ENCODE results near the gene FGF22.
"Not testable (repeated sequence)": the region's sequence is repeated elsewhere in the genome, so short reads cannot be mapped to it uniquely, and the experiment has no call there.

Gene FGF22

DNA sequence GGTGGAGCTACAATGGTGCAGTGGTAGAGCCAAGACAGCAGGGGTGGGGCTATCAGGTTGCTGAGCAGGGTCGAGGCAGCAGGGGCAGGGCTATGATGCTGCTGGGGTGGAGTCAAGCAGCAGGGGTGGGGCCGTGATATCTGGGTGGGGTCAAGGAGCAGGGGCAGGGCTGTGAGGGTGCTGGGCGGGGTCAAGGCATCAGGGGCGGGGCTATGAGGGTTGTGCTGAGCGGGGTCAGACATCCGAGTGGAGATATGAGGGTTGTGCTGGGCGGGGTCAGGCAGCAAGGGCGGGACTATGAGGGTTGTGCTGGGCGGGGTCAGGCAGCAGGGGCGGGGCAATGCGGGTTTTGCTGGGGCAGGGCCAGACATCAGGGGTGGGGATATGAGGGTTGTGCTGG is 35.3 kb upstream of the FGF22 start:
- peaks cover 9% of the 10 kb centered on the region for H3K9me3 Mint-ChIP-seq
- peaks cover 4% of the 10 kb centered on the region for H3K36me3 Mint-ChIP-seq (ENCODE audit: low read depth)
- no peaks in the 10 kb centered on the region for H3K4me1 Mint-ChIP-seq
- no peak overlapping the region for H3K4me3 Mint-ChIP-seq
- no peaks in the 10 kb centered on the region for H3K27me3 Mint-ChIP-seq (ENCODE audit: low read depth)
- TF ChIP-seq, protein P1, sequence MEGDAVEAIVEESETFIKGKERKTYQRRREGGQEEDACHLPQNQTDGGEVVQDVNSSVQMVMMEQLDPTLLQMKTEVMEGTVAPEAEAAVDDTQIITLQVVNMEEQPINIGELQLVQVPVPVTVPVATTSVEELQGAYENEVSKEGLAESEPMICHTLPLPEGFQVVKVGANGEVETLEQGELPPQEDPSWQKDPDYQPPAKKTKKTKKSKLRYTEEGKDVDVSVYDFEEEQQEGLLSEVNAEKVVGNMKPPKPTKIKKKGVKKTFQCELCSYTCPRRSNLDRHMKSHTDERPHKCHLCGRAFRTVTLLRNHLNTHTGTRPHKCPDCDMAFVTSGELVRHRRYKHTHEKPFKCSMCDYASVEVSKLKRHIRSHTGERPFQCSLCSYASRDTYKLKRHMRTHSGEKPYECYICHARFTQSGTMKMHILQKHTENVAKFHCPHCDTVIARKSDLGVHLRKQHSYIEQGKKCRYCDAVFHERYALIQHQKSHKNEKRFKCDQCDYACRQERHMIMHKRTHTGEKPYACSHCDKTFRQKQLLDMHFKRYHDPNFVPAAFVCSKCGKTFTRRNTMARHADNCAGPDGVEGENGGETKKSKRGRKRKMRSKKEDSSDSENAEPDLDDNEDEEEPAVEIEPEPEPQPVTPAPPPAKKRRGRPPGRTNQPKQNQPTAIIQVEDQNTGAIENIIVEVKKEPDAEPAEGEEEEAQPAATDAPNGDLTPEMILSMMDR (IDR thresholded peaks at IDR 0.05; ENCODE audit: unreplicated experiment in 3 of 3): no peak
- no peak overlapping the region for H3K27ac Mint-ChIP-seq

DNA sequence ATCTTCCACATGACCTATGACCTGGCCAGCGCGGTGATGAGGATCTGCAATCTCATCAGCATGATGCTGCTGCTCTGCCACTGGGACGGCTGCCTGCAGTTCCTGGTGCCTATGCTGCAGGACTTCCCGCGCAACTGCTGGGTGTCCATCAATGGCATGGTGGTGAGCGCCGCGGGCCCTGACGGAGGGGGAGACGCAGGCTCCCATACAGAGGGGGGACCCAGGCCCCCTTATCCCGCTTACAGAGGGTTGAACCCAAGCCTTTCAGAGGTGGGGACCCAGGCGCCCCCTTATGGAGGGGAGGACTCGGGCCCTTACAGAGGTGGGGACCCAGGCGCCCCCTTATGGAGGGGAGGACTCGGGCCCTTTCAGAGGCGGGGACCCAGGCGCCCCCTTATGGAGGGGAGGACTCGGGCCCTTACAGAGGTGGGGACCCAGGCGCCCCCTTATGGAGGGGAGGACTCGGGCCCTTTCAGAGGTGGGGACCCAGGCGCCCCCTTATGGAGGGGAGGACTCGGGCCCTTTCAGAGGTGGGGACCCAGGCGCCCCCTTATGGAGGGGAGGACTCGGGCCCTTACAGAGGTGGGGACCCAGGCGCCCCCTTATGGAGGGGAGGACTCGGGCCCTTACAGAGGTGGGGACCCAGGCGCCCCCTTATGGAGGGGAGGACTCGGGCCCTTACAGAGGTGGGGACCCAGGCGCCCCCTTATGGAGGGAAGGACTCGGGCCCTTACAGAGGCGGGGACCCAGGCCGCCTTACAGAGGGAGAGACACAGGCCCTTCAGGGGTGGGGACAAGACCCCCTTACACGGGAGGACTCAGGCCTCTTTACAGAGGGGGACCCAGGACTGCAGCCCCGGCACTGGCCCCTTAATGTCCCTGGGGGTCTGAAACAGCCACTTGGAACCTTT is 34.4 kb upstream of the FGF22 start:
- H3K27me3 Mint-ChIP-seq (ENCODE audit: low read depth); H3K4me3 Mint-ChIP-seq; H3K36me3 Mint-ChIP-seq (ENCODE audit: low read depth); H3K4me1 Mint-ChIP-seq; H3K9me3 Mint-ChIP-seq; H3K27ac Mint-ChIP-seq: not testable (repeated sequence)

DNA sequence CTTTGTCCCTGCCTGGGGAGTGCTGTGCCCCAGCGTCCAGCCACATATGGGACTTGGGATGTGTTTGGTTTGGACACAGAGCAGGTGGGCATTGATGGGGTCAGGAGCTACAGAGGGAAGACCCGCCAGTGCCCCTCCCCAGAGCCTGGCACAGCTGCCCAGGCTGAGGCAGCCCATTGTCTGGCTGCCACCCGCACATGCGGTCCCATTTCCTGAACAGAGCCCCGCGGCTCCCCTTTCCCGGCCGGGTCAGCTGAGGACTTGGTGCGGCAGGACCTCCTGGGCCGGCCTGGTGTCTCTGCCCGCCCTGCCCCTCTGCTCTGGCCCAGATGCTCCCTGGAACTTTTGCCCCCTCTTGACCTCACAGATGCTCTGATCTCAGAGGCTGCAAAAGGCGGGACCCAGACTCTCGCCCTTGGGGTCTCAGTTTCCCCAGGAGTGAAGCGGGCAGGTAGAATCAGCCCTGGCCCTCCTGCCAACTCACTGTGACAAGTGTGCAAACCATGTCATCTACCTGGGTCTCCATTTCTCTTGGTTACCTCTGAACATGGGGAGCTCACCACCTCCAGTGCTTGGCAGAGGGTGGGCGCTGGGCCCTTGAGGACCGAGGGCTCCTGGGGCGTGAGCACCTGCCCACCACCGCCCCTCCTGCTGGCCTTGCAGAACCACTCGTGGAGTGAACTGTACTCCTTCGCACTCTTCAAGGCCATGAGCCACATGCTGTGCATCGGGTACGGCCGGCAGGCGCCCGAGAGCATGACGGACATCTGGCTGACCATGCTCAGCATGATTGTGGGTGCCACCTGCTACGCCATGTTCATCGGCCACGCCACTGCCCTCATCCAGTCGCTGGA is 32.2 kb upstream of the FGF22 start:
- H3K4me1 Mint-ChIP-seq: peaks cover 11% of the 10 kb centered on the region
- TF ChIP-seq, protein P1 (IDR thresholded peaks at IDR 0.05; ENCODE audit: unreplicated experiment in 3 of 3): no peak
- H3K36me3 Mint-ChIP-seq (ENCODE audit: low read depth): peaks cover 5% of the 10 kb centered on the region
- H3K27me3 Mint-ChIP-seq (ENCODE audit: low read depth): no peaks in the 10 kb centered on the region
- no peak overlapping the region for H3K27ac Mint-ChIP-seq
- H3K9me3 Mint-ChIP-seq: peaks cover 1% of the 10 kb centered on the region
- no peak overlapping the region for H3K4me3 Mint-ChIP-seq

DNA sequence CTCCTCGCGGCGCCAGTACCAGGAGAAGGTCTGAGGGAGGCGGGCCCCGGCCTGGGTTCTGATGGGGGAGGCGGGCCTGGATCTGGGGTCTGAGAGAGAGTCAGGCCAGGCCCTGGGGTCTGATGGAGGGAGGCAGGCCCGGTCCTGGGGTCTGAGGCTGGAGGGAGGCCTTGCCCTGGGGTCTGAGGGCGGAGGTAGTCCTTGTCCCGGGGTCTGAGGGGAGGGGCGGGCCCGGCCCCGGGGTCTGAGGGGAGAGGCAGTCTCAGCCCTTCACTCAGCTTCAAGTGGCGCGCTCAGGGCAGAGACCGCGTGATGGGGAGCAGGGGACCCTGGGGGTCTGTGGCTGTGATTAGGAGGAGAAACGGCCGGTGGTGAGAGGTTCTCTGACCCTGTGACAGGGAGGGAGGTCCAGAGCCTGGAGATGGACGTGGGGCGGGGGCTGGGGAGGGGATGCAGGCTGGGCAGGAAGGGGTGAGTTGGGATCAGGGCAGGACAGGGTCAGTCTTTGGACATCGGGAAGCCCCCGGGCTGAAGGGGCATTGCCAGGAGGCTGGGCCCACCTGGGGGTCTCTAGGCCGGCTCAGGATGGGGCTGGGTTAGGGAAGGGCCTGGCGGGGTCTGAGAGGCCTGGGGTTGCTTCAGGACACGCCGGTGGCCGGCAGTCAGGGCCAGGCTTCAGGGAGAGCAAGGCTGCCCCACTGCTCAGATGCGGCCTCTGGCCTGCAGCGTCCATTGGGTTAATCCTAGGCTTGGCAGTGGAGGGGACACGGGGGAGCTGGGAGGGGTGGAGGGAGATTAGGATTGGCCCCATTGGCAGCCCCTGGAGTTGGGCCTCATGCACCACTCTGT is 31.3 kb upstream of the FGF22 start:
- peaks cover 11% of the 10 kb centered on the region for H3K4me1 Mint-ChIP-seq
- TF ChIP-seq, protein P1 (IDR thresholded peaks at IDR 0.05; ENCODE audit: unreplicated experiment in 3 of 3): no peak
- H3K9me3 Mint-ChIP-seq: no peaks in the 10 kb centered on the region
- H3K27me3 Mint-ChIP-seq (ENCODE audit: low read depth): no peaks in the 10 kb centered on the region
- H3K27ac Mint-ChIP-seq: no peak overlapping the region
- H3K4me3 Mint-ChIP-seq: no peak overlapping the region
- peaks cover 9% of the 10 kb centered on the region for H3K36me3 Mint-ChIP-seq (ENCODE audit: low read depth)

DNA sequence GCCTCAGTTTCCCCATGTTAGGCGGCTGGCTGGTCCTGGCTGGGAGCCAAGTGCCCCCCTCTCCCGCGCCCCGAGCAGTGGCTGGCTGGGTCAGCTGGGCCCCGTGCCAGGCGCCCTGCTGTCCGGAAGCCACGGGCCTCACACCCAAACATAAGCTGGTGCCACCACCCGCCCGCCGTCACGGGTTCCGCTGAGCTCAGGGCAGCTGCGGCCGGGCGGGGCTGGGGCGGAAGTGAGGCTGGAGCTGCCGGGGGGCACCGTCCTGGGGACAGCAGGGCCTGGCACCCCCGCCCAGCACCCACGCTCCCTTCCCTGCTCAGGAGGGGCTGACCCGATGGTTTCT is 30.7 kb upstream of the FGF22 start:
- TF ChIP-seq, protein P1 (IDR thresholded peaks at IDR 0.05; ENCODE audit: unreplicated experiment in 3 of 3): no peak
- Mint-ChIP-seq H3K27me3 (ENCODE audit: low read depth) (no peaks in the 10 kb centered on the region), H3K36me3 (ENCODE audit: low read depth) (peaks cover 9% of the 10 kb centered on the region), H3K9me3 (no peaks in the 10 kb centered on the region), H3K4me1 (peaks cover 11% of the 10 kb centered on the region), H3K4me3 (no peak overlapping the region), H3K27ac (no peak overlapping the region)
